ACHN (cell line): ENCODE data around the gene BEST1.
A peak's percentile ranks its signal among the peaks of the same experiment; 100 is the strongest.

ENCODE experiments used
- DNase-seq: peaks from one replicate; pipeline ENCODE4 v3.0.0-alpha.2; 2015
- in situ Hi-C: cut with HindIII; loops from 2 replicates; pipeline ENCODE4 v1.10.0; 2017; ENCODE audit warnings: low sequenced_read_pairs, low pct_ligation_motif_present, low pct_unique_long_range_greater_than_20kb

Gene BEST1

DNA sequence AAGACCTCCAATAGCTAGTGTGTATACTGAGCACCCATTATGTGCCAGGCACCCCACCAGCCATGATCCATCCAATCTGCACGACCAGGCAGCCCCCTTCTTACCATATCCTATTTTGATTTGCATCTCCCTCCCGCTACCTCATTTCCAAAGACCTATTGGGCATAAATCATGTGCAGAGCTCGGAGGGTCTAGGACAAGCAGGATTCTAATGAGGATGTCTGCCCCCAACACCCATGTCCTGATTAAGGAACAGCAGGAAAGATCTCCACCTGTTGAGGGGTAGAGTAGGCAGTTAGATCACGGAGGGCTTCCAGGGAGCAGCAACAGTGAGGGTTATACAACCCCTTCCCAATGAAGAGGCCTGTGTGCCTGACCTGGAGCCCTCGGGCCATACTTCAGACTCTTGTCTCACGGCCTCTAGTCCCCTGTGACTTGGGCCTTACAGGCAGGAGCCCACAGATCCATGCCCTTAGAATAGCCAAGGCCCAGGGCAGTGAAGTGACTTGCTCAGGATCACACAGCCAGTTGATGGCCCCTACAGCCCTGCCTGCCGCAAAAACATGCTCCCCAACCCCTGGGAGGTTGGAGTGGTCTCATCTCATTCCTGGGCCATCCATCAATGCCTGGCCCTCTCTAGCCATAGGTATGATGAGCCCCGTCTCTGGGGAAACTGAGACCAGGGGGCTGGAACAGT is 36.3 kb upstream of the BEST1 start:
- no peak for DNase-seq
- in situ Hi-C loops, result no loop called here

DNA sequence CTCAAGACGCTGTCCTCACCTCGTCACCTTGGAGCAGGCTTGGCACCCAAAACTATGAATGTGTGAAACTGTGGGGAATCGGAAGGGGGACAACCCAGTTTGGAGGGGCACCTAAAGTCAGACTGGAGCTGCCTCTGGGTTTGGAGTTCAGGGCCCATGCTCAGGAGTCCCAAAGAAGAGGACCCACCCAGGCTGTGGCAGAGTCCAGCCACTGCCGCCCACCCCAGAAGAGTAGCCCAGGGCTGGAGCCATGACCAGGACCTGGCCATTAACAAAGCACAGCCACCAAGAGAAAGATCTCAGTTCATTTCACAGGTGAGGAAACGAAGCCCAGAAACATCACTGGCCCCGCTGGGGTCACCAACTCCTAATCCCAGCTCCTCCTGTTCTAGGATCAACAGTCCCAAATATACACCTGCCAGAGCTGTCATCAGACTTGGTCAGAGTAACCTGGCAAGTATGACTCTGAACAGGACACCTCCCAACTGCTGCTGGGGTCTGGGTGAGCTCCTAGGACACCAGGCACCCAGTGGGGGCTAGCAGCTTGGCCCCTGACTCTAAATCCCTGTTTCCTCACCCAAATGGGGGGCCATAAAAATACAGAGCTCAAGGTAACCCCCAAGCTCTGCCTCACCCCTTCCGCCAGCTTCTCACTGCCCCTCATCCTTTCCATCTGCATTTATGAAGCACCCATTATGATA is 35.5 kb upstream of the BEST1 start:
- DNase-seq, result no peak
- in situ Hi-C loops, result no loop called here

DNA sequence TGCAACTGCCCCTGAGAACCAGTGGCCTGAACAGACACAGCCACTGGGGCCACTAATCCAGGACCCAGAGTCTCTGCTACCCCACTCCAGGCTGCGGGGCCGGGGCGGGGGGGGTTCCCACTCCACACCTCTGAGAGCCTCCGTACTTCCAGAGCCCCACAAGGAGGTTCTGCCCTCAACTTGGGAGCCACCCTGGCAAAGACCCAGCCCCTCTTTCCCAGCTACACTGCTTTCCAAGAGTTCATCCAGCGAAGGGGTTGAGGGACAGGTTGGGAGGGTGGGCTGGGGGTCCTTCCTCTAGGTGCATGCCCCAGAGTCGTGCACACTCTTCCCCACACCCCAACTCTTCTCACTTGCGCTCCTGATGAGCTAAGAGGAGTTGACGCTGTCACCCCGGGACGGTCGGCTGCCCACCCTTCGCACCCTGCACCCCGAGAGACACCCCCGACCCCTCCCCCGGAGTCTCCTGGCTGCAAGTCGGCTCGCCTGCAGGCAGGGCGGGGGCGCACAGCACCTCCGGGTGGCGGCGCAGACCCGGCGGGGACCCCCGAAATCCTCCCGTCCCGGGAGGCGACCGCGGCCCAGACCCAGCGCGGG is 33.3 kb upstream of the BEST1 start:
- in situ Hi-C loops, result no loop called here
- DNase-seq, result no peak

DNA sequence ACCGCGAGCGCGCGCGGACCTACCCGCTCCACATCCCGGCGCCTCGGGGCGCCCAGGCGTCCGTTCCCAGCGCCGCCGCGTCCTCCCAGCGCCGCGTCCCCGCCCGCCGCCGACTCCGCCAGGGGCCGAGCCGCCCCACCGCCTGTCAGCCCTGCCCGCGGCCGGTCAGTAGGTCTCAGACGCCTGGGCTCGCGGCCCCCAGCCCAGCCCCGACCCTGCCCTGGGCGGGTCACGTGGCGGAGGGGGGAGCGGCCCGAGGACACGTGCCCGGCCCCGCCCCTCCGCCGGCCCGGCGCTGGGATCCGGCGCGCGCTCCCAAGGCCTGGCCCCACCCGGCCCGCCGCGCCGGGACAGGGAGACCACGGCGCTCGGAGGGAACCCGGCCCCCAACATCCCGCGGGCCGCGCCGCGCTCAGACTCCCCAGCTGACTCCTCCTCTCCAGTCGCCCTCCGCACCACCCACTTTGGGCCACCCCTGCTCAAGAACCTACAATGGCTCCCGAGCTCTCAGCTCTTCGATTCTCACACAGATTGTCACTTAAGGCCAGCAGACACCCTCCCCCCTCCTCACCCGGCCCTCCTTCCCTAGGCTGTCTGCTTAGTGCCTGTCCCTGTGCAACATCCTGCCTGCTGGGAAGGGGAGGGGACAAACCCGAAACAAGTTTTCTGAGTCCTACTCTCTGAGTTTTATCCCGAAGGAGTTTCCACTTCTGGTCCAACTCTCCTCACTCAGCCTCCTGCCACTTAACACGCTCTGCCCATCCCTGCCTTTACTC is 32.6 kb upstream of the BEST1 start, which contains the start of gene RAB3IL1:
RAB3IL1 (minus strand) TSS at position 233 of the 776 bp plus-strand sequence; CDS start at position 34, 199 bp downstream.
- peak; percentile 18 for DNase-seq
- in situ Hi-C loops, result no loop called here

DNA sequence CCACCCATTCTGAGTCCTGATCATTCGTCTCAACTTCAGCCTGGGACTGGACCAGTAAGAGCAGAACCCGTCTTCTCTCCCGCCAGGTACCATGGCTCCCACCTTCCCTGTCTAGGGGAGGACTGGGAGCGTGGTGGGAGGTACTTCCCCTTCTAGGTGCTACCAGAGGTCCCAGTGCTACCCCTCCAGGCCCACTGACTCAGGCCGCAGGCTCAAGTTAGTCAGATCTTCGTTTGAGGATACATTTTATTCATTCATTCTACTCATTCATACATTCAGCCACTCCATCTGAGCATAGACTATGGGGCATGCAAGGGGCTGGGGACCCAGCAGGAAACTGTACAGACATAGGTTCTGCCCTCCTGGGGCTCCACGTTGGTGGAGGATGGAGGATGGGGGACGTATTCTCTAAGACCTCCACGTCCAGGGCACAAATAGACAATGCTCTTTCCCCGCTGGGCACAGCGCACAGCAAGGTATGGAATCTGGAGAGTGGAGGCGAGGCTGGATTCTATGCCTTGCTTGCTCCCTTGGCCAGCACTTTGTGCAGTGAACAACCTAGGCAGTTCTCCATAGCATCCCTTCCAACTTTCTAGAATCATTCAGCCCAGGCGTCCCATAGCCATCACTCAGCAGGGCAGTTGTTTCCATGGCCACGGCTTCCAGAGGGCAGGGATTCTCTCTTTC is 31.8 kb upstream of the BEST1 start:
- DNase-seq, result no peak
- in situ Hi-C loops, result no loop called here

DNA sequence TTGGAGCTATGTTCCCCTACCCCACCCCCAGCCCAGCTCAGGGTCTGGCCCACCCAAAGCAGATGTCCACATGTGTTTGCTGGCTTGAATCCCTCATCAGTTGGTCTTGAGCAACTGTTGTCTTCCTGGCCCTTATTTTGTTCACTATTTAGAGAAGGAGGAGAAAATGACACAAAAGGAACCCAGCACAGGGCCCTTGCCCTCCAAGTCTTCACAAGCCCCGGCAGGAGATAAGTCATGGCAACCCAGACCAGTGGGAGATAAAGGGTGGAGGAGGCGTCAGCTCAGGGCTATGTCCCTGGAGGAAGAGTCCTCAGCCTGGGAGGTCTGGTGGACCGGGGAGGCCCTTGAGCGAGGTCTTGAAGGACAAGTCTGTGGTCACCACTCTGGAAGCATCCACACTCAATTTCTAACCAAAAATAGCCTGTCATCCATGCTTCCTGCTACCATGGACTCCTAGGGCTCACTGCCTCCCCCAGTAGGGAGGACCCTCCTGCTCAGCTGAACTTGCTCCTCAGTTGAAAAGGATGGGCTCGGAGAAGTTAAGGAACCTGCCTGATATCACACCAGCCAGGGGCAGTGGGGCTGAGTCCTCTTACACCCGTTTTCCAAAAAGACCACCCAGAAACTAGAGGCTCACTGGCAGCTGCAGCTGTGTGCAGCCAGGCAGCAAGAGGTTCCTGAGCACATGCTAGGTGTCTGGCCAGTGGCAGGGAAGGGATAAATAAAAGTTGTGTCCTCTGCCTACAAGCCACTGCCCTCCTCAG is 31.0 kb upstream of the BEST1 start:
- no peak for DNase-seq
- in situ Hi-C loops, result no loop called here

DNA sequence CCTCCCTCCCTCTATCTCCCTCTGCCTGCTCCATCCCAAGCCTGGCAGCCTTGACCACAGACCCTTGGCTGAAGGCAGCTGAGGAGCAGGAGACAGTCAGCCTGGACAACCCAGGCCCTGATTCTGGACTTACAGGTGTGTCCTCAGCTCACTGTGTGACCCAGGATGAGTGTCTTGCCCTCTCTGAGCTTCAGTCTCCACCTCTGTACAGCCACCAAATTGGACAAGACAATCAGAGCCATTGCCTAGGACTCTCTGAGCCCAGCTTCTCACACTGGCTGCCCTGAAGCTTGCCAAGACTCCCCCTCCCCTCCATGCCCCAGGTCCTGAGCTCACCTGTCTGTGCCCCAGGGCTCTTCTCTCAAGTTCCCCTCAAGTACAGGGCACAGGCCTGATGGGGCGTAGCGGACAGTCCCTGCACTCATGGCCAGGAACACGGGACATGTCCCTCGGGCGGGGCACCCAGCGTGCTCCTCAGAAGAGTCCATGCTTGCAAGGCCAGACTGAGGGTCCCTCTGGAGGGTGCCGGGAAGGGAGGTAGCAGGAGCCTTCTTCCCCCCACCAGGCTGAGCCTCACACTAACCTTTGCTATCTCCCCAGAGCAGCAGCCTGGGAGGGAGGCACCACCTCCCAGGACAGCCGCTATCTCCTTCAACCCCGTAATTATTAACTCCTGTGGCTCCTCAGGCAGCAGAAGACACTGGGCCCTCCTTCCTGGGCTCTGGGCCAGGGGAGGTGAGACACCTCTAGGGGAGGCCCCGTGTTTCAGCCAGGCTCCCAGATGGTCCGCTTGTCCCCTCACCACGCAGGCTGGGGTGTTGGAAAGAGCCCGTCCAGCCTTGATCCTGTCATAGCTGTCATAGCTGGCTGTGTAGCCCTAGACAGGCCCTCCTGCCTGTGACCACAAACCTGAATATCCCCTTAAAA is 30.2 kb upstream of the BEST1 start:
- peak; percentile 49 for DNase-seq
- in situ Hi-C loops, result no loop called here

DNA sequence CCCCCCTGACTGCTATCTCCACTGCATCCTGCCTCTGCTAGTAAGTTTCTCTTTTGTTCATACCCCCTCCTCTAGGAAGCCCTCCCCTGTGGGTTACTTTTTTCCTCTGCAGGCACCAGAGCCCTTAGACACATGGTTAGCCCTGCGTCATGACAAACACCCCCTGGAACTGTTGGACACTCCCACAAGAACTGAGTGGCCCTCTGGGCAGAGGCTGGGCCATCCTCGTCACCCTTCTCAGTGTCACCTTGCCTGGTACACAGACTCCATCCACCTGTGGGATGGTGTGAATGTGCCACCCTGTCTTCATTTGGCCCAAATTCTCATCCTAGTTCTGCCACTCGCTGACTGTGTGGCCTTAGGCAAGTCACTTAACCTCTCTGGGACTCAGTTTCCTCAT is 28.7 kb upstream of the BEST1 start:
- in situ Hi-C loops, result no loop called here
- no peak for DNase-seq

DNA sequence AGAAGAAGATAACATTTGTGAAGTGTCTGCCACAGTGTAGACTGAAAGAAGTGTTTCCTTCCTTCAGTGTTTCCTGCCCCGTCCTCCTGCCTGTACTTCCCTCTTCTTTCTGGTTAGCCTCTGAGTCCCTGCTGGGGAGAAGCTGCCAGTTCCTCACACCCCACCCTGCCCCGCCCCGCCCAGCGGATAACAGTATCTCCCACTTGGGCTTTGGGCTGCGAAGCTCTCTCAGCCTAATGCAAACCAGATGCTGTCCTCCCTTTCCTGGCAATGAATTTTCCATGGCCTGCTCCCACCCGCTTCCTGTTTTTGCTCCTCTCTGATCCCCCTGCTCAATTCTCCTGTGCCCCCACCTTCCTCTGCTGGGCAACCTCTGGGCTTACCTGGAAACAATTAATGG is 27.6 kb upstream of the BEST1 start:
- in situ Hi-C loops, result no loop called here
- DNase-seq, result no peak

DNA sequence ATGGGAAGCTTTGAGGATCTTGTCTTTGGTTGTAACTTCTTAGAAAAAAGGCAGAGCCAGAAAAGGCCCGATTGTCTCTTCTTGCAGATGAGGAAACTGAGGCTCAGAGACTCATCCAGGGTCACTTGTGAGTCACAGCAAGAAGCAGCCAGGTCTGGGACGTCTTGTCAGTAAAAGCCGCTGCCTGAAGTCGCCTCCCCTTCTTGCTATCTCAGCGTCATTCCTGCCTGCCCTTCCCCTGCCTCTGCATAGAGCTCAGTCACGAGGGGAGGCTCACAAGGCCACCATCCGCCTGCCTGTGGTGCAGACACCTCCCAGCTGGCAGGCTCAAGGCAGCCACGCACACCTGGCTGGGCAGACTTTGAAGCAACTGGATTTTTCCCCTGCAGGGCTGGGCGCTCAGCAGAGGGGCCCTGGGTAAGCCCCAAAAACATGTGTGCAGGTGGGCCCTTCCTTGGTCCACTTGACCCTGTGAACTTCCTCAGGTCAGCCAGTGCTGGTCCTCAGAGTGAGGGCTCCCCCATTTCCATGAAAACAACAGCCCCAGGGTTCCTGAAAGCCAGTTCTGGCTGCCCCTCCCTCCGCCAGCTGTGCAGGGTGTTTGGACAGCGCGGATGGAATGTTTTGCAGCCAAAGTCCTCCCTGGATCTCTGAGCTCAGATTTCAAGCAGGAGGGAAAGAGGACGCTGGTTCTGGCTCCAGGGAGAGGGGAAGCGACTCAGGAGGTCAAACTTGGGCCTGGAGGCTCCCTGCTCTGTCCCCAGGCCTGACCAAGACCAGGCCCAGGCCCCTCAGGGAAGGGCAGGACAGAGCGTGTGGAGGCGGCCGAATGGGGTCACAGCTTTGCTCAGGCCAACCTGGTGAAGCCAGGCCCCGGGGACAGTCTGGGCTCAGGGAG is 26.7 kb upstream of the BEST1 start:
- in situ Hi-C loops, result no loop called here
- no peak for DNase-seq

DNA sequence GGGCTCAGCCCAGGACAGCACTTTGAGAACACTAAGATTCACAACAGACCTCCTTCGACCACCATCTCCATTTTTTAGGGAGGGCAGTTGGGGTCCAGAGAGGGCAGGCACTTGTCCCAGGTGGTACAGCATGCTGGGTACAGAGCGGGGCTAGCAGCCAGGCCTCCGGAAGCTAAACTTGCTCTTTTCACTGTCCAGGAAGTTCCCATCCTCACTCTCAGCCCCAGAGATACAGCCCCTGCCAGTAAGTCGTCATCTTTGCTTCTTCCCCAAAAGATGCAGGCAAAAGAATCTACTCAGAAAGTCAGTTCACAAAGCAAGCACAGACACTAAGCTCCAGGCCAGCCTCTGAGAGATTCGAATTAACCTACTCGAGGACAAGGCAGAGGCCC is 26.1 kb upstream of the BEST1 start:
- DNase-seq, result no peak
- in situ Hi-C loops, result no loop called here

DNA sequence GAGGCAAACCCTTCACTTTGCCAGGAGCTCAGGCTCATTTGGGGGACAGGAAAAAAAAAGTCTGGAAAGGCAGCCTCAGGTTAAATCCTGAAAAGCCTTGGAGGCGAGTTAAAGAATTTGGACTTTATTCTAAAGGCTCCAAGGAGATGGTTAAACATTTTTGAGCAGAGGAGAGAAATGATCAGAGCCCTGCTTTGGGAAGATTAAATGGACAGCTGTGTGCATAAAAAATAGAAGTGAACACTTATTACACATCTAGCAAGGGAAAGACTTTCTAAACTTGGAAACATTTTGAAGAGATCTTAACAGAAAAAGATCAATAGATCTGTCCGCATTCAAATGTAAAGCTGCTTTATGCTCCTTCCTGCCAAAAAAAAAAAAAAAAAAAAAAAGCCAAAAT is 24.4 kb upstream of the BEST1 start:
- no peak for DNase-seq
- in situ Hi-C loops, result no loop called here

DNA sequence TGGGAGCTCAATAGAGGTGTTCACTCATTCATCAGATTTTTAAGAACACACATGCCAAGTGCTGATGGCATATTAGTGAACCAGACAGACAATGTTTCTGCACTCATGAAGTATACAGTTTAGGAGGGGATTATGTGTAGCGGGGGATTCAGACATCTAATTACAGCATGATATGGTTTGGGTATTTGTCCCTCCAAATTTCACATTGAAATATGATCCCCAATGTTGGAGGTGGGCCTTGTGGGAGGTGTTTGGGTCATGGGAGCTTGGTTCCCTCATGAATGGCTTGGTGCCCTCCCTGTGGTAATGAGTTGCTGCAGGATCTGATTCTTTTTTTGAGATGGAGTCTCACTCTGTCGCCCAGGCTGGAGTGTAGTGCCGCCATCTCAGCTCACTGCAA is 23.9 kb upstream of the BEST1 start:
- no peak for DNase-seq
- in situ Hi-C loops, result no loop called here

DNA sequence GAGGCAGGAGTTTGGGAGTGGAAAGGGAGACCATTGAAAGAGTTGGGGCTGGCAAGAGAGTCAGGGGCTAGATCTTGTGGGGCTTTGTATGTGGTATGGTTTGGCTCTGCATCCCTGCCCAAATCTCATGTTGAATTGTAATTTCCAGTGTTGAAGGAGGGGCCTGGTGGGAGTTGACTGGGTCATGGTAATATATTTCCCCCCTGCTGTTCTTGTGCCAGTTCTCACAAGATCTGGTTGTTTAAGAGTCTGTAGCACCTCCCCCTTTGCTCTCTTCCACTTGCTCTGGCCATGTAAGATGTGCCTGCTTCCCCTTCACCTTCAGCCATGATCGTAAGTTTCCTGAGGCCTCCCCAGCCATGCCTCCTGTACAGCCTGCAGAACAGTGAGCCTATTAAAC is 22.6 kb upstream of the BEST1 start:
- no peak for DNase-seq
- in situ Hi-C loops, result no loop called here

DNA sequence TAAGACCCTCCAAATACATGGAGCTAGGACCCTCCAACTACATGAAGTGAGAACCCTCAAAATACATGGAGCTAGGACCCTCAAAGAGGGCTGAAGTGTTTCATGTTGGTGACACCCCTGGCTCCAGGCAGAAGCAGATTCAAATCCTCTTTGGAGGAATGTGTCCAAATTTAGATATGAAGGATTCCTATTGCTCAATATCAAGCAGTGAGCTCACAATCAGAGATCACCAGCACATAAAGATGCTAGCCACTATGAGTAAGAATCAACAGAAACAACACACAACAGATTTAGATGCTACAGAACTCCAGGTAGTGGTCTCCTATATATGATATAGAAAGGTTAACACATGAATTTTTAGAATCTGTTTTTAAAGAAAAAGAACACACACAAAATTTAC is 21.5 kb upstream of the BEST1 start:
- no peak for DNase-seq
- in situ Hi-C loops, result no loop called here

DNA sequence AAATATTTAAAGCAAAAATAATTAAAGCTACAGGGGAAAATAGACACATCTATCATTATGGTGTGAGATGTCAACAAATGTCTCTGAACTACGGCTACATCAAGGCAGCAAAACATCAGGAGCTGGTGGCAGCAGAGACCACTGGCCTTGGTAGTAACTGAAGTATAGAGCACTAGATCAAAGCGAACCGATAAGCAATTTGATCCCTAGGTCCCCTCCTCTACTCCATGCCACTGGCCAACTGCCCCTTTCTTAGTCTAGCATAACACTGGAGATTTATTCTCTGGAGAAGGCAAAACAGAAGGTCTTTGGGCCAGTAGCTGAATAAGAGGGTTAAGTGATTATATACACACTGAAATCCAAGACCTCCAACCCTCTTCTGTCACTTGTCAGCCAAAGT is 19.2 kb upstream of the BEST1 start:
- DNase-seq, result no peak
- in situ Hi-C loops, result no loop called here
